ENCODE results near the gene GOLGA6L7.

The GOLGA6L7 gene

DNA sequence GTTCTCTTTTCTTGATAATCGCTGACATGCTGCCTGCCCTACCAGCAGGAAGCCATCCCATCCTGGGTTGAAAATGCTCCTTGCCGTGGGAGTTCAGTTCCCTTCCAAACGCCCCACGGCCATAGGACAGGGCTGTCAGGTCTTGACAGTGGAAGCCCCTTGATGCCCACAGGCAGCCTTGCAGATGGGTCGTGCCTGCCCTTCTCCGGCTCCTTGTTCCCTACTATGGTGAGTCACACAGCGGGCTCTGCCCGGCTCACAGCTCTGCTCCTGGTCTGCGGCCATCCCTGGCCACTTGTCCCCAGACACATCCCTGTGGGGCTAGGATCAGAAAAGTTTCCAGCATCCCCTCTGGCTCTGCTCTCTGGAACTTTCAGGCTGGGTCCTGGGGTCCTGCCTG, 31.1 kb upstream of the GOLGA6L7 start:
- H3K27me3 ChIP-seq = peaks cover 19% of the 10 kb centered on the region
- H3K36me3 ChIP-seq = no peaks in the 10 kb centered on the region
- no peaks in the 10 kb centered on the region for H3K4me1 ChIP-seq (ENCODE audit: control insufficient read depth in 1 of 2, insufficient read depth in 1 of 2, low read depth in 1 of 2, low read length in 1 of 2)
- H3K27ac ChIP-seq = no peak overlapping the region
- TF ChIP-seq, protein P1, sequence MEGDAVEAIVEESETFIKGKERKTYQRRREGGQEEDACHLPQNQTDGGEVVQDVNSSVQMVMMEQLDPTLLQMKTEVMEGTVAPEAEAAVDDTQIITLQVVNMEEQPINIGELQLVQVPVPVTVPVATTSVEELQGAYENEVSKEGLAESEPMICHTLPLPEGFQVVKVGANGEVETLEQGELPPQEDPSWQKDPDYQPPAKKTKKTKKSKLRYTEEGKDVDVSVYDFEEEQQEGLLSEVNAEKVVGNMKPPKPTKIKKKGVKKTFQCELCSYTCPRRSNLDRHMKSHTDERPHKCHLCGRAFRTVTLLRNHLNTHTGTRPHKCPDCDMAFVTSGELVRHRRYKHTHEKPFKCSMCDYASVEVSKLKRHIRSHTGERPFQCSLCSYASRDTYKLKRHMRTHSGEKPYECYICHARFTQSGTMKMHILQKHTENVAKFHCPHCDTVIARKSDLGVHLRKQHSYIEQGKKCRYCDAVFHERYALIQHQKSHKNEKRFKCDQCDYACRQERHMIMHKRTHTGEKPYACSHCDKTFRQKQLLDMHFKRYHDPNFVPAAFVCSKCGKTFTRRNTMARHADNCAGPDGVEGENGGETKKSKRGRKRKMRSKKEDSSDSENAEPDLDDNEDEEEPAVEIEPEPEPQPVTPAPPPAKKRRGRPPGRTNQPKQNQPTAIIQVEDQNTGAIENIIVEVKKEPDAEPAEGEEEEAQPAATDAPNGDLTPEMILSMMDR (IDR thresholded peaks at IDR 0.05) = no peak
- no peaks in the 10 kb centered on the region for H3K9me3 ChIP-seq
- no peak overlapping the region for H3K4me3 ChIP-seq (ENCODE audit: low read depth in 1 of 2, low read length in 1 of 2)

DNA sequence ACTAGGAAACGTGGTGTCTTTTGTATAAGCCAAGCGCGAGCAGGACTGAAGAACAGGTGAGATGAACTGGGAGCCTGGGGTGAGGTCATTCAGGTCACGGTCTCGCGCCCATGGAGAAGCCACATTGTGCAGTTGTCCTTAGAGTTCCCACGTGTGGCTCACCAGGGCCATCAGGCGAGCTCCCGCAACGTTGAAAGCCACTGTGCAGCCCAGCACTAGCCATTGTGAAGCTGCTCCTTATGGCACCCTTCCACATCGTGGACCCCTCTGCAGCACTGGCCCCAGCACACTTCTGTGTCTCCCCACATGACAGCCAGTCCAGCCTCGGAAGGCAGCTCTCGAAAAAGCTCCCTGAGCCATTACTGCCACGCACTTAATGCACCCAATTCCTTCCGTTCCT, 29.8 kb upstream of the GOLGA6L7 start:
- TF ChIP-seq, protein P1 (IDR thresholded peaks at IDR 0.05) = no peak
- Histone ChIP-seq H3K27ac (no peak overlapping the region), H3K9me3 (no peaks in the 10 kb centered on the region), H3K27me3 (peaks cover 7% of the 10 kb centered on the region), H3K4me3 (ENCODE audit: low read depth in 1 of 2, low read length in 1 of 2) (no peak overlapping the region), H3K36me3 (no peaks in the 10 kb centered on the region), H3K4me1 (ENCODE audit: control insufficient read depth in 1 of 2, insufficient read depth in 1 of 2, low read depth in 1 of 2, low read length in 1 of 2) (no peaks in the 10 kb centered on the region)

DNA sequence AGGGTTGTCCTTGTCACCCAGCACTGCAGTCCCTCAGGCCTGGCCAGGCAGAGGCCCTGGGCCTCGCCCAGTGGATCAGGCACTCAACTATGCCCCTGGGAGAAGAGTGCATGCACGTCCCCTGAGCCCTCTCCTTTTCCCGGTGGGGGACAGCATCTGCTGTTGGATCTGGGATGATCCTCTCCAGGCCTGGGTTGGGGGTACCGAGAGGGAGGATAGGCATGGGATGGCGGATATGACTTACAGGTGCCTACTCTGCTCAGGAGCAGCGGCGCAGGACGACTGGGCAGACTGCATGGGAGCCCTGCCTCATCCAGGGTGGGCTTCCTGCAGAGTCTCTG, 28.4 kb upstream of the GOLGA6L7 start:
- Histone ChIP-seq H3K9me3 (no peaks in the 10 kb centered on the region), H3K4me1 (ENCODE audit: control insufficient read depth in 1 of 2, insufficient read depth in 1 of 2, low read depth in 1 of 2, low read length in 1 of 2) (no peaks in the 10 kb centered on the region), H3K36me3 (no peaks in the 10 kb centered on the region), H3K27me3 (no peaks in the 10 kb centered on the region), H3K4me3 (ENCODE audit: low read depth in 1 of 2, low read length in 1 of 2) (no peak overlapping the region), H3K27ac (no peak overlapping the region)
- TF ChIP-seq, protein P1 (IDR thresholded peaks at IDR 0.05) = no peak

DNA sequence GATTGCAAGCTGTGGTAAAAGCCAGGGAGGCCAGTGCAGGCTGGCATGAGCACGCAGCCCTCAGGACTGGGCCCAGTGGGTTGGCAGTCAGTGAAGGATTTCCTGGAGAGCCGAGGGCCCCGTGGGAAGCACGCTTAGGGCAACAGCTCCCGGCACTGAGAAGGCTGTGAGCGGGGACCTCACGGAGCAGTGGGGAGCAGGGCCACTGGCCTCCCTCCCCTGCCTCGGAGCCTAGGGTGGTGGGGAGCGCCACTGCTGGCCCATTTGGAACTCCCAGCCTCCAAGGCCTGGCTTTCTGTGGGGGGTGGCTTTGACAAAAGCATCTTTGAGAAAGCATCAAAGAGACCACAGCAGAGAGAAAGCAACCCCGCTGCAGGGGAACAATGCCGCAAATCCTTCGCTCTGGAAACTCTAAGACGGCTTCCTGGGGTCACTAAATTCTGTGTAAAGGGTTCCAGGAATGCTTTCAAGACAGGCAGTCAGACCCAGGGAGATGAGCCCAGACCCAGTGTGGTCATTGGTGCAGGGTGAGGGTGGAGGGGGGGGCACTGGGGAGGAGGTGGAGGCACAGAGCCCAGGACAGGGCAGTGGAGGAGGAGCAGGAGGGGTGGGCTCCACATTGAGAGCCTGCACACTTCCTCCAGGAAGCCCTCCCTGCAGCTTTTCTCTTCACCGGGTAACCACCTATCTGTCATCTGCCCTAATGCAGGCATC, 27.8 kb upstream of the GOLGA6L7 start:
- TF ChIP-seq, protein P1 (IDR thresholded peaks at IDR 0.05) = no peak
- Histone ChIP-seq H3K27ac (no peak overlapping the region), H3K27me3 (no peaks in the 10 kb centered on the region), H3K9me3 (no peaks in the 10 kb centered on the region), H3K4me3 (ENCODE audit: low read depth in 1 of 2, low read length in 1 of 2) (no peak overlapping the region), H3K36me3 (no peaks in the 10 kb centered on the region), H3K4me1 (ENCODE audit: control insufficient read depth in 1 of 2, insufficient read depth in 1 of 2, low read depth in 1 of 2, low read length in 1 of 2) (no peaks in the 10 kb centered on the region)

DNA sequence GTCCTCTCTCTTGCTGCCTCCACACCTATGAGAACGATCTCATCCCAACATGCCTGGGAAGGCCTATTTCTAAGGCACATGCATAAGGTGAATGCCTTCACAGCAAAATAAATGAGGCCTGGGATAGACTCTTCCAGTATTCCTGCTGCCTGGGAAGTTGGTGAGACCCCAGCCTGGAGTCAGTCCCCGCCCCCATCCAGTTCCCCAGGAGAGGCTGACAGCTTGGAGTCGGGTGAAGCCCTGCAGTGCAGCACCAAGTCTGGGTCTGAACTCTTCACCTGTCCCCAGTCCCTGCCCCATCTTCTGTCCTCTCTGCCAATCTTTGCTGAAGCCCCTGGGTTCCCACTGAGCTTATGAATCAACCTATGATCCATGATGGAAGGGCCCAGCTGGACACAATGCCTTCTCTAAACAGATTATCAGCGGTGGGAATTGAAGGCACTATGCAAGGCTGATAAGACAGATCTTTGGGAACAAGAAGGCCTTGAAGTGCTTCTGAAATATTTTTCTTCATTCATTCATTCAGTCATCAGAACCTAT, 27.1 kb upstream of the GOLGA6L7 start:
- Histone ChIP-seq H3K36me3 (no peaks in the 10 kb centered on the region), H3K27ac (no peak overlapping the region), H3K4me1 (ENCODE audit: control insufficient read depth in 1 of 2, insufficient read depth in 1 of 2, low read depth in 1 of 2, low read length in 1 of 2) (no peaks in the 10 kb centered on the region), H3K9me3 (no peaks in the 10 kb centered on the region), H3K4me3 (ENCODE audit: low read depth in 1 of 2, low read length in 1 of 2) (no peak overlapping the region), H3K27me3 (no peaks in the 10 kb centered on the region)
- TF ChIP-seq, protein P1 (IDR thresholded peaks at IDR 0.05) = no peak
